ENCODE results near the gene JARID2.

Gene JARID2

GRCh38 chr6:15391500-15391899 lies 145.6 kb downstream of the JARID2 start:
- no peaks in the 10 kb centered on the region for H3K9me3 ChIP-seq (replicated peaks; ENCODE audit: insufficient read depth, low read length)
- peaks cover 23% of the 10 kb centered on the region for H3K4me1 ChIP-seq (ENCODE audit: low read length)
- H3K27ac ChIP-seq (ENCODE audit: low read length): no peak overlapping the region
- H3F3A ChIP-seq (ENCODE audit: insufficient read depth, low read length): 0 out of 2 replicates have a peak, but pooled peaks cover 8% of the 10 kb centered on the region
- H2AFZ ChIP-seq (ENCODE audit: low read length): no peak overlapping the region
- no peaks in the 10 kb centered on the region for H4K20me1 ChIP-seq (ENCODE audit: insufficient read depth, low read length)
- no peak overlapping the region for H3K4me3 ChIP-seq (ENCODE audit: low read length)
- H3K79me2 ChIP-seq (ENCODE audit: low read length): peaks cover 95% of the 10 kb centered on the region
- no peak overlapping the region for H3K9ac ChIP-seq (ENCODE audit: low read length)
- no peak for DNase-seq
- no peaks in the 10 kb centered on the region for H3K36me3 ChIP-seq (replicated peaks; ENCODE audit: insufficient read depth, low read length)
- H3K9me2 ChIP-seq (replicated peaks; ENCODE audit: insufficient read depth, low read length): no peaks in the 10 kb centered on the region
- H3K4me2 ChIP-seq (ENCODE audit: low read depth, low read length): no peak overlapping the region
- TF ChIP-seq EZH2phosphoT487 (IDR thresholded peaks at IDR 0.05; ENCODE audit: low read length) (no peak), CTCF (IDR thresholded peaks at IDR 0.05; ENCODE audit: low read length) (no peak), EZH2 (optimal IDR thresholded peaks at IDR 0.05; ENCODE audit: low read depth, low read length) (no peak)
- no peaks in the 10 kb centered on the region for H3K27me3 ChIP-seq (replicated peaks; ENCODE audit: insufficient read depth, low read length)

GRCh38 chr6:15392182-15392581 lies 146.3 kb downstream of the JARID2 start:
- Histone ChIP-seq H3F3A (ENCODE audit: insufficient read depth, low read length) (0 out of 2 replicates have a peak, but pooled peaks cover 8% of the 10 kb centered on the region), H4K20me1 (ENCODE audit: insufficient read depth, low read length) (no peaks in the 10 kb centered on the region), H3K27me3 (replicated peaks; ENCODE audit: insufficient read depth, low read length) (no peaks in the 10 kb centered on the region), H3K36me3 (replicated peaks; ENCODE audit: insufficient read depth, low read length) (no peaks in the 10 kb centered on the region), H3K4me2 (ENCODE audit: low read depth, low read length) (no peak overlapping the region), H2AFZ (ENCODE audit: low read length) (no peak overlapping the region), H3K4me3 (ENCODE audit: low read length) (no peak overlapping the region), H3K27ac (ENCODE audit: low read length) (no peak overlapping the region), H3K9me3 (replicated peaks; ENCODE audit: insufficient read depth, low read length) (no peaks in the 10 kb centered on the region), H3K9ac (ENCODE audit: low read length) (no peak overlapping the region), H3K4me1 (ENCODE audit: low read length) (peaks cover 23% of the 10 kb centered on the region), H3K9me2 (replicated peaks; ENCODE audit: insufficient read depth, low read length) (no peaks in the 10 kb centered on the region), H3K79me2 (ENCODE audit: low read length) (peaks cover 95% of the 10 kb centered on the region)
- DNase-seq: no peak
- no peak for TF ChIP-seq EZH2 (optimal IDR thresholded peaks at IDR 0.05; ENCODE audit: low read depth, low read length)
- no peak for TF ChIP-seq CTCF (IDR thresholded peaks at IDR 0.05; ENCODE audit: low read length)
- no peak for TF ChIP-seq EZH2phosphoT487 (IDR thresholded peaks at IDR 0.05; ENCODE audit: low read length)

GRCh38 chr6:15393605-15394004 lies 147.7 kb downstream of the JARID2 start:
- H3K4me3 ChIP-seq (ENCODE audit: low read length): no peak overlapping the region
- H2AFZ ChIP-seq (ENCODE audit: low read length): no peak overlapping the region
- no peak overlapping the region for H3K9ac ChIP-seq (ENCODE audit: low read length)
- 0 out of 2 replicates have a peak, but pooled peaks cover 11% of the 10 kb centered on the region for H3F3A ChIP-seq (ENCODE audit: insufficient read depth, low read length)
- H3K4me1 ChIP-seq (ENCODE audit: low read length): peaks cover 27% of the 10 kb centered on the region
- H3K79me2 ChIP-seq (ENCODE audit: low read length): peaks cover 96% of the 10 kb centered on the region
- no peak overlapping the region for H3K4me2 ChIP-seq (ENCODE audit: low read depth, low read length)
- no peaks in the 10 kb centered on the region for H3K36me3 ChIP-seq (replicated peaks; ENCODE audit: insufficient read depth, low read length)
- no peaks in the 10 kb centered on the region for H4K20me1 ChIP-seq (ENCODE audit: insufficient read depth, low read length)
- H3K9me3 ChIP-seq (replicated peaks; ENCODE audit: insufficient read depth, low read length): no peaks in the 10 kb centered on the region
- no peak for DNase-seq
- no peaks in the 10 kb centered on the region for H3K27me3 ChIP-seq (replicated peaks; ENCODE audit: insufficient read depth, low read length)
- no peak for TF ChIP-seq CTCF (IDR thresholded peaks at IDR 0.05; ENCODE audit: low read length)
- TF ChIP-seq EZH2 (optimal IDR thresholded peaks at IDR 0.05; ENCODE audit: low read depth, low read length): no peak
- TF ChIP-seq EZH2phosphoT487 (IDR thresholded peaks at IDR 0.05; ENCODE audit: low read length): no peak
- no peak overlapping the region for H3K27ac ChIP-seq (ENCODE audit: low read length)
- no peaks in the 10 kb centered on the region for H3K9me2 ChIP-seq (replicated peaks; ENCODE audit: insufficient read depth, low read length)
